ENCODE data around the gene RBMS3. TPM values are rescaled to one million over a fixed set of nuclear protein-coding genes. Genes with fewer than 3 reads are reported as not detected.

Gene RBMS3
- total and polyA plus RNA-seq, 2 of the 13 experiments (the other 11 are each of a cell fraction or from before 2014, with no cell fraction given), result not detected

- in situ Hi-C loops (cut with HindIII; ENCODE audit: extremely low pct_ligation_motif_present, low pct_unique_long_range_greater_than_20kb), result no loop called here
- Histone ChIP-seq H3K4me3 (replicated peaks in 1 of 3; ENCODE audit: insufficient read depth in 1 of 3, low read depth in 2 of 3, low read length in 3 of 3) (no peak overlapping the region), H3K9me3 (ENCODE audit: low read length) (no peaks in the 10 kb centered on the region), H4K20me1 (ENCODE audit: insufficient read depth, low read length) (no peaks in the 10 kb centered on the region), H3K36me3 (replicated peaks in 1 of 2; ENCODE audit: control insufficient read depth in 1 of 2, insufficient read depth in 2 of 2, low read length in 2 of 2) (no peaks in the 10 kb centered on the region), H3K4me2 (ENCODE audit: low read depth, low read length) (no peak overlapping the region), H2AFZ (ENCODE audit: low read length) (no peak overlapping the region), H3K27ac (ENCODE audit: extremely low read length, insufficient read depth, low read length) (no peak overlapping the region), H3K79me2 (ENCODE audit: insufficient read depth, low read length) (no peaks in the 10 kb centered on the region), H3K27me3 (ENCODE audit: control insufficient read depth in 1 of 2, insufficient read depth in 2 of 2, low read length in 2 of 2) (no peaks in the 10 kb centered on the region), H3K9ac (ENCODE audit: insufficient read depth, low read depth, low read length) (no peak overlapping the region), H3K4me1 (ENCODE audit: insufficient read depth, low read length) (no peaks in the 10 kb centered on the region)
- WGBS (ENCODE audit: low lambda C conversion rate), result 0% methylated on average over 1 of the region's 1 CpG
- intact Hi-C loops (cut with micrococcal nuclease; ENCODE audit: unreplicated experiment), result no loop called here
- no peak for FAIRE-seq
- POLR2A ChIA-PET, result no interaction called here
- no peak for DNase-seq (ENCODE audit: low spot score)
- BruUV-seq (replicated peaks), result no TSS peak
- no peak for ATAC-seq
- no peak for TF ChIP-seq ZNF766 (CRISPR knock-in tag; IDR thresholded peaks at IDR 0.05; ENCODE audit: borderline replicate concordance)
- TF ChIP-seq NPAS2 (CRISPR knock-in tag; IDR thresholded peaks at IDR 0.05; ENCODE audit: borderline replicate concordance), result no peak
- TF ChIP-seq ZNF878 (CRISPR knock-in tag; IDR thresholded peaks at IDR 0.05), result no peak
- no peak for TF ChIP-seq ZNF513 (CRISPR knock-in tag; conservative IDR thresholded peaks at IDR 0.05)
- TF ChIP-seq RBM22 (optimal IDR thresholded peaks at IDR 0.05; ENCODE audit: low read length), result no peak
- no peak for TF ChIP-seq NFKBIZ (CRISPR knock-in tag; IDR thresholded peaks at IDR 0.05)
- TF ChIP-seq ZNF136 (CRISPR knock-in tag; IDR thresholded peaks at IDR 0.05; ENCODE audit: low read depth), result no peak
- no peak for TF ChIP-seq AFF4 (CRISPR knock-in tag; IDR thresholded peaks at IDR 0.05)
- TF ChIP-seq ZBTB33 (CRISPR knock-in tag; IDR thresholded peaks at IDR 0.05), result no peak
- no peak for TF ChIP-seq MBD4 (IDR thresholded peaks at IDR 0.05; ENCODE audit: borderline replicate concordance, low read length)
- no peak for TF ChIP-seq SSRP1 (CRISPR knock-in tag; IDR thresholded peaks at IDR 0.05)
- no peak for TF ChIP-seq MXD3 (CRISPR knock-in tag; IDR thresholded peaks at IDR 0.05)
- no peak for TF ChIP-seq KLF13 (CRISPR knock-in tag; IDR thresholded peaks at IDR 0.05)
- CTCF ChIA-PET (ENCODE audit: low intra/inter-chr PET ratio, low total read pairs), result no interaction called here
These were observed 674.5 kb downstream of the RBMS3 start for GRCh38 chr3:29955413-29955812.
